Endothelial cell of umbilical vein (primary cell): ENCODE results near the gene HSD17B8. TPM values are rescaled to one million over a fixed set of nuclear protein-coding genes. Genes with fewer than 3 reads are reported as not detected.

Experiments
- BruUV-seq: library from RNA; stranded (reverse); fragments of 400-500 nt; replicated peaks from 2 replicates; lab custom pipeline; 2021; lab: Mats Ljungman, UMichigan
- CTCF ChIA-PET: fragments of 300-600, 350-600 bp; sonication (Branson Sonifier 250); formaldehyde crosslinking; loops from one replicate; lab custom pipeline; 2021; ENCODE audit warnings: antibody characterized with exemption, inconsistent platforms; lab: Charles Lee
- POLR2A ChIA-PET: fragments of 300-600, 350-600 bp; sonication (Branson Sonifier 250); formaldehyde crosslinking; loops from one replicate; lab custom pipeline; 2021; ENCODE audit warnings: antibody characterized with exemption, inconsistent platforms; lab: Charles Lee
- DNase-seq: peaks from one replicate; pipeline ENCODE4 v3.0.0-alpha.2; 2011; ENCODE audit warnings: low read depth, low spot score
- FAIRE-seq: peaks from 2 replicates; lab custom pipeline; 2011; peaks lifted over from hg19 to GRCh38; lab: Jason Lieb, UNC
- H2AFZ ChIP-seq: 2 replicates; pipeline ENCODE4 v1.6.0; 2012; ENCODE audit warnings: low read depth, low read length, control low read depth, inconsistent platforms
- H3K27ac ChIP-seq: 2 replicates; pipeline ENCODE4 v1.5.1; 2011; ENCODE audit warnings: low read depth, mild to moderate bottlenecking, control low read depth, low read length, moderate library complexity; ENCODE audit not compliant: insufficient read depth
- H3K27me3 ChIP-seq, 2 experiments: 2 replicates each; pipeline versions ENCODE4 v1.6.0 to v1.6.1; 2011; ENCODE audit warnings: low read length in 2 of 2, mixed read lengths in 1 of 2; ENCODE audit not compliant: control insufficient read depth in 2 of 2, insufficient read depth in 2 of 2
- H3K36me3 ChIP-seq, 2 experiments: 2 replicates in 1 of 2; 3 replicates in 1 of 2; pipeline ENCODE4 v1.5.1; 2011; ENCODE audit warnings: low read length in 2 of 2, mild to moderate bottlenecking in 1 of 2, moderate library complexity in 1 of 2; ENCODE audit not compliant: control insufficient read depth in 2 of 2, insufficient read depth in 2 of 2; ENCODE audit errors: extremely low read depth in 1 of 2
- H3K4me1 ChIP-seq: 3 replicates; pipeline ENCODE4 v1.5.1; 2011; ENCODE audit warnings: mild to moderate bottlenecking, low read length; ENCODE audit not compliant: control insufficient read depth, insufficient read depth; ENCODE audit errors: extremely low read depth
- H3K4me2 ChIP-seq: 2 replicates; pipeline ENCODE4 v1.6.1; 2011; ENCODE audit warnings: low read length, control low read depth, mixed read lengths; ENCODE audit not compliant: insufficient read depth
- H3K4me3 ChIP-seq, 3 experiments: fragments of 200-600 bp in 1 of 3; sonication (generic), shearing (Covaris generic) in 1 of 3; replicated peaks in 1 of 3; 2 replicates each; pipeline ENCODE4 v1.5.1; 2011 to 2016; ENCODE audit warnings: control low read depth in 3 of 3, low read length in 3 of 3, mild to moderate bottlenecking in 2 of 3, inconsistent platforms in 1 of 3, low read depth in 1 of 3, moderate library complexity in 1 of 3; ENCODE audit not compliant: insufficient read depth in 1 of 3
- H3K79me2 ChIP-seq: 2 replicates; pipeline ENCODE4 v1.6.0; 2012; ENCODE audit warnings: low read length, inconsistent platforms; ENCODE audit not compliant: control insufficient read depth, insufficient read depth
- H3K9ac ChIP-seq: replicated peaks from 2 replicates; pipeline ENCODE3; 2011; ENCODE audit warnings: low read length, control low read depth; ENCODE audit not compliant: insufficient read depth; ENCODE audit errors: extremely low read depth
- H3K9me1 ChIP-seq: replicated peaks from 3 replicates; pipeline ENCODE4 v1.6.0; 2011; ENCODE audit warnings: mild to moderate bottlenecking, low read length; ENCODE audit not compliant: control insufficient read depth, insufficient read depth; ENCODE audit errors: extremely low read depth
- H3K9me3 ChIP-seq: replicated peaks from 2 replicates; pipeline ENCODE4 v1.5.1; 2012; ENCODE audit warnings: low read length, inconsistent platforms; ENCODE audit not compliant: control insufficient read depth, insufficient read depth
- H4K20me1 ChIP-seq: replicated peaks from 2 replicates; pipeline ENCODE3; 2011; ENCODE audit warnings: mild to moderate bottlenecking, low read length; ENCODE audit not compliant: control insufficient read depth, insufficient read depth; ENCODE audit errors: extremely low read depth
- CTCF ChIP-seq, 2 donors: IDR thresholded peaks; 1 replicate in 1 of 2; 2 replicates in 1 of 2; pipeline ENCODE4 v1.5.1; 2011; ENCODE audit warnings: low read length in 2 of 2, mild to moderate bottlenecking in 2 of 2, moderate library complexity in 2 of 2, control low read depth in 1 of 2, inconsistent platforms in 1 of 2, low read depth in 1 of 2; ENCODE audit not compliant: insufficient read depth in 1 of 2; ENCODE audit errors: extremely low read depth in 1 of 2
- EZH2 ChIP-seq: IDR thresholded peaks from 2 replicates; pipeline ENCODE4 v1.6.1; 2012; ENCODE audit warnings: borderline replicate concordance, low read depth, mild to moderate bottlenecking, moderate library complexity, low read length, inconsistent platforms; ENCODE audit not compliant: severe bottlenecking
- FOS ChIP-seq: IDR thresholded peaks from 2 replicates; pipeline ENCODE4 v1.6.1; 2011; ENCODE audit warnings: mild to moderate bottlenecking, low read length, moderate library complexity, borderline replicate concordance; ENCODE audit not compliant: insufficient read depth
- JUN ChIP-seq: IDR thresholded peaks from 2 replicates; pipeline ENCODE4 v1.6.1; 2011; ENCODE audit warnings: borderline replicate concordance, low read depth; ENCODE audit not compliant: insufficient read length, insufficient read depth
- MYC ChIP-seq: IDR thresholded peaks from one replicate; pipeline ENCODE4 v1.6.1; 2011; ENCODE audit warnings: mild to moderate bottlenecking, low read depth, low read length
- POLR2A ChIP-seq: IDR thresholded peaks from 2 replicates; pipeline ENCODE4 v1.6.1; 2012; ENCODE audit warnings: low read depth, mild to moderate bottlenecking, control low read depth, low read length
- POLR2AphosphoS5 ChIP-seq: IDR thresholded peaks from 2 replicates; pipeline ENCODE4 v1.6.1; 2012; ENCODE audit warnings: low read depth, mild to moderate bottlenecking, control low read depth, low read length, moderate library complexity; ENCODE audit not compliant: insufficient read depth
- dilution Hi-C: fragments of 300-500 bp; cut with MboI; formaldehyde crosslinking; loops from one replicate; pipeline ENCODE4 v1.15.0; 2019; ENCODE audit warnings: low sequenced_read_pairs; ENCODE audit not compliant: extremely low pct_ligation_motif_present
- intact Hi-C: fragments of 100-400 bp; cut with micrococcal nuclease; formaldehyde crosslinking; loops from one replicate; pipeline ENCODE4 v1.10.0; 2022
- polyA plus RNA-seq, 4 experiments: library from polyadenylated mRNA; depleted of rRNA in 3 of 4; stranded (reverse) in 3 of 4; unstranded in 1 of 4; fragments of >200 nt; gene quantifications; 2 replicates each; pipeline versions ENCODE4 v1.2.1 to v1.2.3, GENCODE V29; 2011 to 2012; ENCODE audit warnings: missing spikeins in 1 of 4
- total RNA-seq: library from RNA; stranded (reverse); gene quantifications from 2 replicates; pipeline ENCODE4 v1.2.3, GENCODE V29; 2021

HSD17B8 gene
- total and polyA plus RNA-seq, 2 donors (not counting 3 experiments of a cell fraction or from before 2014, with no cell fraction given), result 4.0 to 8.2 TPM

- Histone ChIP-seq H2AFZ (no peak overlapping the region), H4K20me1 (no peaks in the 10 kb centered on the region), H3K9me1 (no peaks in the 10 kb centered on the region), H3K4me3 (no peak overlapping the region), H3K4me2 (no peak overlapping the region), H3K27ac (no peak overlapping the region), H3K36me3 (no peaks in the 10 kb centered on the region), H3K9ac (no peak overlapping the region), H3K27me3 (peaks cover 20 to 24% of the 10 kb centered on the region in 2 experiments), H3K4me1 (no peaks in the 10 kb centered on the region), H3K9me3 (no peaks in the 10 kb centered on the region), H3K79me2 (no peaks in the 10 kb centered on the region)
- POLR2A ChIA-PET, result interaction anchor here (0.7 kb wide), 1 partner anchor 258 kb away, joined by 3 read pairs; no protein-coding TSS in a partner anchor
- BruUV-seq, result no TSS peak
- FAIRE-seq (no peak), DNase-seq (no peak)
- CTCF ChIA-PET, result interaction anchor here (0.8 to 7.7 kb wide), 2 partner anchors 11 to 17 kb away, joined by 4 to 43 read pairs; no protein-coding TSS in a partner anchor
- no peak for TF ChIP-seq JUN
- TF ChIP-seq MYC, result no peak
- no peak for TF ChIP-seq CTCF (IDR thresholded peaks at IDR 0.05; ENCODE audit: extremely low read depth in 1 of 2, insufficient read depth in 1 of 2, low read depth in 1 of 2, low read length in 2 of 2)
- TF ChIP-seq POLR2AphosphoS5, result no peak
- TF ChIP-seq POLR2A, result no peak
- TF ChIP-seq FOS, result no peak
- no peak for TF ChIP-seq EZH2
- intact Hi-C loops (no loop called here), dilution Hi-C loops (no loop called here)
Measured at GRCh38 chr6:33237741-33238140, 33.3 kb downstream of the HSD17B8 start.
